Amniotic epithelial cell (primary cell): ENCODE results near the gene PPP4R3A.
"Not testable (repeated sequence)": the region's sequence is repeated elsewhere in the genome, so short reads cannot be mapped to it uniquely, and the experiment has no call there.

Experiments used
- DNase-seq: peaks from one replicate; pipeline ENCODE4 v3.0.0-alpha.2; 2010; ENCODE audit warnings: low read depth

Gene PPP4R3A

DNA sequence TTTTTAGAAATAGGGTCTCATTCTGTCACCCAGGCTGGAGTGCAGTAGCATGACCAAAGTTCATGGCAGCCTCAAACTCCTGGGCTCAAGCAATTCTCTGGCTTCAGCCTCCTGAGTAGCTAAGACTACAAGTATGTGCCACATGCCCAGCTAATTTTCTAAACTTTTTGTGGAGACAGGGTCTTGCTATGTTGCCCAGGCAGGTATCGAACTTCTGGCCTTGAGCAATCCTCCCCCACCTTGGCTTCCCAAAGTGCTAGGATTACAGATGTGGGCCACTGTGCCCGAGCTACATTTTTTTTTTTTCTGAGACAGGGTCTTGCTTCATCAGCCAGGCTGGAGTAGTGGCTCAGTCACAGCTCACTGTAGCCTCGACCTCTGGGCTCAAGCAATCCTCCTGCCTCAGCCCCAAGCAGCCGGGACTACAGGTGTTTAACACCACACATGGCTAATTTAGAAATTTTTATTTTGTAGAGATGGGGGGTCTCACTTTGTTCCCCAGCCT is 7.1 kb downstream of the PPP4R3A start:
- no peak for DNase-seq

DNA sequence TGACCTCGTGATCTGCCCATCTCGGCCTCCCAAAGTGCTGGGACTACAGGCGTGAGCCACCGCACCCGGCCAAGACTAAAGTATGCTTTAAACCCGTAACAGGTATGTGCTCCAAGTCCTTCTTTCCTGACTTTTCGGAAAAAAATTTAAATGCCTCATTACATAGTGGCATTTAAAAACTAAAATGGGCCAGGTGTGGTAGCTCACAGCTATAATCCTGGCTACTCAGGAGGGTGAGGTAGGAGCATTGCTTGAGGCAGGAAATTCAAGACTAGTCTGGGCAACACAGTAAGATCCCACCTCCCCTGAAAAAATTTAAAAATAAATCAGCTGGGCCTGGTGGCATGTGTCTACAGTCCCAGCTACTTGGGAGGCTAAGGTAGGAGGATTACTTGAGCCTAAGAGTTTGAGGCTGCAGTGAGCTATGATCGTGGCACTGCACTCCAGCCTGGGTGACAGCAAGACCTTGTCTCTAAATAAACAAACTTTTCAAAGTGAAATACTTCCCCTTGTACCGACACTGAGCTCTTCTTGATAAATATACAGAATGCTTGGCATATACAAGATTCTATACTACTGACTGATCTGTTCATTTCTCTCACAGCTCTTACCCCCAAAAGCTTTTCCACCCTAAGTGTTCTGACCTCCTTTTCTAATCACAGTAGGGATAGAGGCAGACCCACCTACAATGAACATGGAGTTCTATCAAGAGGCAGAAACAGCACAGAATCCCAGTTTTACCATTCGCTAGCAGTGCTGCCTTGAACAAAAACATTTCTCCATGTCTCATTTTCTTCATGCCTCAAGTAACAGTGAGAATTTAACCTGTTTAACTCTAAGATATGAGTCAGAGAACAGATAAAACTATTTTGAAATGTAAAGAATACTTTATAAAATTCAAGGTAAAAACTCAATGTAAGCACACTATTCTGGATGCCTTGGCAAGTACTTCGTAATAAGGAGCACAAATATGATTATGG is 7.9 kb downstream of the PPP4R3A start:
- no peak for DNase-seq

DNA sequence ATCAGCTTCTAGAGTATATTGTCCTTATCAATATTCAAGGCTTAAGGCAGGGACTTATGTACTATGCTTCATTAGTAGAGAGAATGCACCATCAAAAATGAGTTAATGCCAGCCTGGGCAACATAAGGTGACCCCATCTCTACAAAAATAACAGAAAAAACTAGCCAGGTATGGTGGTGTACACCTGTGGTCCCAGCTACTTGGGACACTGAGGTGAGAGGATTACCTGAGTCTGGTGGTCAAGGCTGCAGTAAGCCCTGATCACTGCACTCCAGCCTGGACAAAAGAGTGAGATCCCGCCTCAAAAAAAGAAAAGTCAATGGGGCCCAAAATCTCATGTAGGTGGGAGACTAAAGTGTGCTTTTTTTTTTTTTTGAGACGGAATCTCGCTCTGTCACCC is 8.8 kb downstream of the PPP4R3A start:
- DNase-seq: no peak

- DNase-seq: no peak
Observed at GRCh38 chr14:91496790-91497189, 13.3 kb downstream of the PPP4R3A start.

DNA sequence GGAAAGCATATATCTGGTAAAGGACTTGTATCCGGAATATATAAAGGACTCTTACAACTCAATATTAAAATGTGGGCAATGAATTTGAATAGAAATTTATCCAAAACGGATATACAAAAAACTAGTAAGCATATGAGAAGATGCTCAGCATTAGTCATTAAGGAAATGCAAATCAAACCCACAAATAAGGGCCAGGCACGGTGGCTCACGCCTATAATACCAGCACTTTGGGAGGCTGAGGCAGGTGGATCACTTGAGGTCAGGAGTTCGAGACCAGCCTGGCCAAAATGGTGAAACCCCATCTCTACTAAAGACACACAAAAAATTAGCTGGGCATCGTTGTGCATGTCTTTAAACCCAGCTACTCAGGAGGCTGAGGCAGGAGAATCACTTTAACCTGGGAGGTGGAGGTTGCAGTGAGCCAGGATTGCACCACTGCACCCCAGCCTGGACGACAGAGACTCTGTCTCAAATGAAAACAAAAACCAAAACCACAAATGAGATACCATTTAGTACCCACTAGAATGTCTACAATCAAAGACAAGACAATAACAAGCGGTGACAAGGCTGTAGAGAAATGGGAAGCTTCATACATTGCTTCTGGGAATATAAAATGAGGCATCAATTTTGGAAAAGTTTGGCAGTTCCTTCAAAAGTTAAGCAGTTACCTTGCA is 15.6 kb downstream of the PPP4R3A start:
- DNase-seq: not testable (repeated sequence)

GRCh38 chr14:91493169-91493568 is 16.9 kb downstream of the PPP4R3A start:
- DNase-seq: peak; percentile 89

GRCh38 chr14:91484744-91485143 is 25.4 kb downstream of the PPP4R3A start:
- no peak for DNase-seq

DNA sequence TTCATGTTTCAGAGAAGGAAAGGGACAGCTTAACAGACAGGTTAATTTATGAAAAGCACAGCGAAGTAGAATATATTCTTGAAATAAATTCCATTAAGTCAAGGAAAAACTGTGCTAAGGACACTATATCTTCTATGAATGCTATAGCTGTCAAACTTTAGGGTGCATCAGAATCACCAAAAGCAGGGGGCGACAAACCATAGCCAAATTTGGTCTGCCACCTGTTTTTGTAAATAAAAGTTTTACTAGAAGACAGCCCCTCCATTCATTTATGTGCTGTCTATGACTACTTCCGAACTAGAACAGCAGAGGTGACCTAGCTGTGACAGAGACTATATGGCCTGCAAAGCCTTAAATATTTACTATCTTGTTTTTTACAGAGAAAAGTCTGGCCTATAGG is 25.9 kb downstream of the PPP4R3A start:
- no peak for DNase-seq

DNA sequence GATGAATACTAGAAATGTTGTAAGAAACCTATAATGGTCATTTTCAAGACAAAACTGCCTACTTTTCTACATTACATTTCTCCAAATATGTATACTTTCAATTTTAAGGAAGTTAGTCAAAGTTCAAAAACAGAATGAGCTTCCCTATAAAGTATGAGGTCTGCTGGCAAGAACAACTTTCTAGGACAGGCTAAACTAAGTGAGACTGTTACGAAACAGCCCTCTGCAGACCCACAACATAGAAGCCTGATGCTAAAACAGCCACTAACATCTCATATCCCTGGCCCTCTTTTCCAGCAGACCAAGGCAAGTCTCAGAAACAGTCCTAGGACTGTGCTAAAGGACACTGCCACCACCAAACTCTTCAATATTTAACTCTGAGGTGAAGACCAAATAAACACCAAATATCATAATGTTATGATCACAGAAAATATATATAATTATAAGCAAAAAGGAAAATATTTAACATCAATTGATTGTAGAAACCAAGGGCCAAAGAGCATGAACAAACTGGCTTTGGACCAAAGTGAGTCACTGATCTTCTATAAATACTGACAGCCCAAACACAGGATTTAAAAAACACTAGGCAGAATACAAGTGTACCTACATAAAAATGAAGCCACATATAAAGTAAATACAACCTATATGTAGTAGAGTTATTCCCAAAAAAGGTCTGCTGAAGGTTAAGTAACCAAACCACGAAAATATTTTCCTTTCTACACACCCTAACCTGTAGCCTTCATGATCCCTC is 27.7 kb downstream of the PPP4R3A start:
- peak; percentile 47 for DNase-seq

GRCh38 chr14:91477388-91477787 is 32.7 kb downstream of the PPP4R3A start:
- DNase-seq: no peak

DNA sequence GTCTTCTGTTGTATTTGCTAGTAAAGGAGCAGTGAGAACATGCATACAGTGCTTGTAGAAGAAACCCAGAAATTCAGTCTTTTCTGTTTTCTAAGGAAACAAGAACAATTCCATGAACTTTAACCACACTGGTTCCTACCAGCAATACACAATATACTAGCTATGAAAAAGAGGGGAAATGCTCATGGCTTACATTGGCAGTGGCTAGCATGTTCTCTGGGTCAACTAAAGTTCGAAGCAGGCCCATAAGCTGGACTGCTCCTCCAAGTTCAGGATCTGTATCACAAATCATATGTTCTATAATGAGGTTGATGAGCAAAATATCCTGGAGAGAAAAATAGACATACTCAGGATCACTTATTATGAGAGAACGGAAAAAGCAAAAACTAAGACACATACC is 37.1 kb downstream of the PPP4R3A start:
- no peak for DNase-seq

DNA sequence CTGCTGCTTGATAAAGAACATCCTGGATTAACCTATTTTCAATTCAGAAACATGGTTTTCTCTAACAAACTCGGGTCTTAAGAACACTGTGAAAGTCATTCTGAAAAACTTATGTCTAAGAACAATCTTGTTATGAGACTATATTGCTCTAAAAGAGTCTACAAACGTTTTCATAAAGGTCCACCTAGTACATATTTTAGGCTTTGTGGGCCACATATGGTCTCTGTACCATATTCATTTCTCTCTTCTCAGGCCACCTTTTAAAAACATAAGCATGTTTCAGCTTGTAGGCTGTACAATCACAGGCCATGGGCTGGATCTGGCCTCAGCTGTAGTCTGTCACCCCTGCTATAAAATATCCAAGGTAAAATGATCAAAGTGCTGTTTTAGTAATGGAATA is 39.9 kb downstream of the PPP4R3A start:
- DNase-seq: no peak

DNA sequence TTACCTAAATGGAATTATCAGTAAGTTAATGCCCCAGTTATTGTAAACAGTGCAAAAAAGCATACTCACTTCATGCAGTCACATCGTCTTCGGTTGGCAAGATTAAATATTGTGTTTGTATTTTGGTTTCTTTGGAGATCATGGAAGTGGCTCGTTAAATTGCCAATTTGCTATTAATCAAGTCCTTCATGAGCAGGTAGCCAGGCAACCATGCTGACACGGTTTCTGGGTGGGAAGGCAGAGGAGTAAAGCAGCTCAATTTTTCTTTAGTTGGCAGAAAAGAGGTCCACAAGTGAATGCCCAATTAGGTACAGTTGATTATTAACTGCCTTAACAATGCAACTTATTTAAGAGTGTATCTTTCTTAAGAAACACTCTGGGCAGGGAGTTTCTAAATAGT is 43.9 kb downstream of the PPP4R3A start:
- DNase-seq: no peak

GRCh38 chr14:91464615-91465205 is 45.4 kb downstream of the PPP4R3A start:
- no peak for DNase-seq

GRCh38 chr14:91458612-91459011 is 51.5 kb downstream of the PPP4R3A start:
- DNase-seq: no peak

GRCh38 chr14:91456283-91456682 is 53.8 kb downstream of the PPP4R3A start:
- DNase-seq: no peak

DNA sequence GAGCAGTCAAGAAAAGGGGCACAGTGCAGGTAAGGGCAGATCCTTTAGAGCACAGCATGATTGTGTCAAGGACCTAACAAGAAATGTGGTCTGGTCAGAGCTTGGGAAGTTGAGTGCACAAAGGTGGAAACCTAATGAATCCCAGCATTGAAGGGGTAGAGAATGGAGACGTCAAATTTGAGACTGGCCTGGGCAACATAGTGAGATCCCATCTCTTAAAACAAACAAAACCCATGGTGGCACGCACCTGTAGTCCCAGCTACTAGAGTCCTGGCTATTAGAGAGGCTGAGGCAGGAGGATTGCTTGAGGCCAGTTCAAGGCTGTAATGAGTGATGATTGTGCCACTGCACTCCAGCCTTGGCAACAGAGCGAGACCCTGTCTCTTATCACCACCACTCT is 55.5 kb downstream of the PPP4R3A start:
- no peak for DNase-seq

GRCh38 chr14:91454155-91454554 is 56.0 kb downstream of the PPP4R3A start:
- DNase-seq: no peak

- DNase-seq: no peak
Observed at GRCh38 chr14:91453744-91454143, 56.4 kb downstream of the PPP4R3A start.

DNA sequence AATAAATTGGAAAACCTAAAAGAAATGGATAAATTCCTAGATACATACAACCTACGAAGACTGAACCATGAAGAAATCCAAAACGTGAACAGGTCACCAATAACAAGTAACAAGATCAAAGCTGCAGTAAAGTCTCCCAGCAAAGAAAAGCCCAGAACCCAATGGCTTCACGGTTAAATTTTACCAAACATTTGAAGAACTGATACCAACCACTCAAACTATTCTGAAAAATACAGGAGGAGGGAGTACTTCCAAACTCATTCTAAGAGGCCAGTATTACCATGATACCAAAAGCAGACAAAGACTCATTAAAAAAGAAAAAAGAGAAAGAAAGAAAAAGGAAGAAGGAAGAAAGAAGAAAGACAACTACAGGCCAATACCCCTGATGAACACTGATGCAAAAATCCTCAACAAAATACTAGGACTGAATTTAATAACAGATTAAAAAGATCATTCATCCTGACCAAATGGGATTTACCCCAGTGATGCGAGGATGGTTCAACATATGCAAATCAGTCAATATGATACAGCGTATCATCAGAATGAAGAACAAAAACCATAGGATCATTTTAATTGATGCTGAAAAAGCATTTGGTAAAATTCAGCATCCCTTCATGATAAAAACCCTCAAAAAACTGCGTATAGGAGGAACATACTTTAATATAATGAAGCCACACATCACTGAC is 65.6 kb downstream of the PPP4R3A start:
- no peak for DNase-seq

GRCh38 chr14:91439345-91439744 is 70.8 kb downstream of the PPP4R3A start:
- DNase-seq: no peak
